AG08395 (cell line): ENCODE measurements around the gene ST3GAL4.
A peak's percentile ranks its signal among the peaks of the same experiment; 100 is the strongest.
"Not testable (repeated sequence)": the region's sequence is repeated elsewhere in the genome, so short reads cannot be mapped to it uniquely, and the experiment has no call there.

Experiments
- DNase-seq: peaks from one replicate; pipeline ENCODE4 v3.0.0; 2012; ENCODE audit warnings: mixed read lengths, low spot score

The ST3GAL4 gene

DNA sequence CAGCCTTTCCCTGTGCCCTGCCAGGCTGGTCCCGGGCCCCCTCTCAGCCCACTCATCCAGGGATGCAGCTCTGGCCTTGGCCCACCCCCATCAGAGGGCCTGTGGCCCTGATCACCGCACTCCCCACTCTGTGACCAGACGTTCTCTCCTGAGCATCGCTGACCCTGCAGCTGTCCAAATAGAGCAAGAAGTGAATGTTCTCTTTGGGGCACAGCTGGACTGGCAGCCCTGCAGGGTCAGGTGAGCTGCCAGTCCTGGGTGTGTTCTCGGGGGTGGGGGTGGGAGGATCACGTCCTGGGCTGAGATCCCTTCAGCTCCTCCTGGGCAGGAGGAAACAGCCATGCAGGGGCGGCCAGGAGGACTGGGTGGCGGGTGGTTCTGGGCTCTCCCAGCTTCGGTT, 9.2 kb downstream of the ST3GAL4 start:
- not testable (repeated sequence) for DNase-seq

DNA sequence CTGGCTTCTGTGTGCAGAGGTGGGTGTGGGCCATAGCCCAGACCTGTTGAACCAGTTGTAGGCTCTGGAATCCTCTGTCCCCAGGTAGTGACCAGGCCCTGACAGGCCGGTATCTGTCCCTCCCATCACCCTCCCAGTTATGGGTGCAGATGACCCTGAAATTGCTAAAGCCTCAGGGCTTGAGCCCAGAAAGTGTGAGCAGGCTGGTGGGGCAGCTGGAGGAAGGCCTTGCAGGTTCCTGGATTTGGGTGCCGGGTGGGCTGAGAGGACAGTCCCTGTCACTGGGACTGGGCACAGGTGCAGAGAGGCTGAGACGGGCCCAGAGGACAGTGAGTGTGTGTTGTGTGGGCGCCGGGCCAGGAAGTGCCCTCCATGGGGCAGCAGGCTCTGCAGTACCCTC, 10.0 kb downstream of the ST3GAL4 start:
- not testable (repeated sequence) for DNase-seq

DNA sequence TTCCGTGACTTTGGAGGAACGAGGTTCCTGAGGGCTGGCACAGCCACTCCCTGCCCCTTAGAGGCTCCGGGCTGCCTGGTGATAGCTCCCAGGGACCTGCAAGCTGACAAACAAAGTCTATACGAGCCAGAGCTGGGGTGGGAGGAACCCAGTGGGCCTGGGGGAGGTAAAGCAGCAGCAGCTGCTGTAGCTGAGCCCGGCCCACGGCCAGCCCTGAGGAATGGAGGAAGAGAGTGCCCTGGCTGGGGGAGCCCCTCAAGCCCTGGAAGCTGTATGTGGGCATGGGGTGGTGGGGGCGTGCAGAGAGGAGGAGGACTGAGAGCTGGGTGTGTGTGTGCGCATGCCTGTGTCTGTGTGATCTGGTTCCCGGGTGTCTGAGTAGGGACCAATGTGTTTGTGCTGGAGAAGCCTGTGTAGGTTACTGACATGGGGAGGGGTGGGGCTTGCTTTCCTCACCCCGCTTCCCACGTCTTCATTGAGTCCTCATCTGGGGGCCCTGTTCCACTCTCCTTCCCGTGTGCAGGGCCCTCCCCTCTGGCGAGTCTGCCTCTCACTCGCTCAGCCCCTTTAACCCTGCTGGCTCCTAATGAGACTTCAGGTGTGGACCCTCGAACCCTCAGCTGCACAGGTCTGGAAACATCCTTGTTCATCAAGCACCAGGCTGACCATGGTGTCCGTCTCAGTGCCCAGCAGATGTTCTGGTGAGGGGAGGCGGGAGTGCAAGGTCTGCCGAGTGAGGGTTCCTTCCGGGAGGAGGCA, 10.8 kb downstream of the ST3GAL4 start:
- no peak for DNase-seq

DNA sequence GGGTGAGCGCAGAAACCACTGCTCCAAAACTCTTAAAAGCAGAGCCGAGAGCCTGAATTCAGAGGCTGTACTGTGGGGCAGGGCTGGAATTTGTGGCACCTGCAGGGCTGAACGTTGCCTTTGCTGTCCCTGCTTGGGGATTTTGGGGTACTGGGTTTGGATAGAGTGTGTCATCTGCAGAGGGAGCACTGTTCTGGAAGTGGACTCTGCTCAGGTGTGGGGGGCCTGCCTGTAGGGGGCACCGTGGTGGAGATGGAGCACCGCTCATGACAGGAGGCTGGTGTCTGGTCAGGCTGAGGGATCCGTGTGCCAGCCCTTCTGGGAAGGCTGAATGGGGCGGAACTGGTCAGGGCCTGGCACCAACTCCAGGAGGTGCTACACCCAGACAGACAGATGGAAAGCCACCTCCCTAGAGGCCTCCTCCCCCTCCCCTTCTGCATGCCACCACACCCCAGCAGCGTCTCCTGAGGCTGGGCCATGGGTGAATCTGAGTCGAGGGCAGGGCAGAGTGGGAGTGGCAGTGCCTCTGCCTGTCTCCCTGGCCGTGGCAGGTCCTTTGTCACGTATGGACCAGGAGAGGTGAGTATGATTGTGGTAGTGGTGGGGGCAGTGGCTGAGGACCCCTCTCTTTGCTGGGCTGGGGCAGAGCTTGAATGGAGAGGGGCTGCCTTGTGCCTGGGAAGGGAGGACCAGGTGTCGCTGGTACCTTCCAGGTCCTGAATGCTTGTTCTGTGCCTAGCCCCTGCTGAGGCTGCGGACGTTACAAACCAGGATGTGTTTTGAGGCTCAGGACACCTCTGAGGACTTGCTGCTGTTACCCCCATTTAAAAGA, 11.6 kb downstream of the ST3GAL4 start:
- not testable (repeated sequence) for DNase-seq

DNA sequence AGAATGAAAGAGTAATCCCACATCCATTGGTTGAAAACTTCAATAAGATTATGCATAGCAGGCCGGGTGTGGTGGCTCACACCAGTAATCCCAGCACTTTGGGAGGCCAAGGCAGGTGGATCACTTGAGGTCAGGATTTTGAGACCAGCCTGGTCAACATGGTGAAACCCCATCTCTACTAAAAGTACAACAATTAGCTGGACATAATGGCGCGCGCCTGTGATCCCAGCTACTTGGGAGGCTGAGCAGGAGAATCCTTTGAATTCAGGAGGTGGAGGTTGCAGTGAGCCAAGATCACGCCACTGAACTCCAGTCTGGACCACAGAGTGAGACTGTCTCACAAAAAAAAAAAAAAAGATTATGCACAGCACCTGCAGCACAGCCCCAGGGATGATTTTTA, 12.3 kb downstream of the ST3GAL4 start:
- not testable (repeated sequence) for DNase-seq

DNA sequence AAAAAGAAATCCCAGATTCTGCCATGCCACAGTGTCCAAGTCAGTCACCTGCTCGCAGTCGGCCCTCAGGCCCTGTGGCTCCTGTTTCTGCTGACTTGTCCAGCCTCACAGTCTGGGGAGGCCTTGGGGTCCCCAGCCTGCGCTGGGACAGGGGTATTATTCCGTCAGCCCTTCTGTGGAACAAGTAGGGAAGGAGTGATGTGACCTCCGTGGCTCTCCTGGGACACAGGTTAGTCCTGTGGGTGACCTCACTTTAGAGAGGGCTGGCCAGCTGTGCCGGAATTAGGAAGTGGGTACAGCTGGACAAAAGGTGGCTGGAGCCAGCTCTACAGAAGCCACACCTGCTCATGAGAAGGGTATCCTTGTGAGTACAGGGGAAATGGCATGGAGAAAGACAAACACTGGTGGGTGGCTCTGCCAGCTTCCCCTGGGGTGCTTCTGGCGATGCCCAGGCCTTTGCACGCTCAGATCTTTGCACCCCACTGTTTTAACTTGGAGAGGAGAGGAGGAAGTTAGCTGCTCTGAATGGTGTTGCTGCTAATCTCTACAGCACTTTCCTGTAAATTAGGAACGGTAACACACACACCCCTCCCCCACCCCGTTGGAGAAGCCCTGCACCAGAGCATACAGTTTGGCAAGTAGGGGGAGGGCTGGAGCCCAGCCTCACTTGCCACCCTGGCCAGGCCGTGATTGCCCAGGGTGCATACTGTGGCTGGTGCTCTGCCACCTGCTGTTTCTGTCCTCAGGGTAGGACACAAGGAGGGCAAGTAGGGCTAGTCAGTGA, 13.0 kb downstream of the ST3GAL4 start:
- not testable (repeated sequence) for DNase-seq

DNA sequence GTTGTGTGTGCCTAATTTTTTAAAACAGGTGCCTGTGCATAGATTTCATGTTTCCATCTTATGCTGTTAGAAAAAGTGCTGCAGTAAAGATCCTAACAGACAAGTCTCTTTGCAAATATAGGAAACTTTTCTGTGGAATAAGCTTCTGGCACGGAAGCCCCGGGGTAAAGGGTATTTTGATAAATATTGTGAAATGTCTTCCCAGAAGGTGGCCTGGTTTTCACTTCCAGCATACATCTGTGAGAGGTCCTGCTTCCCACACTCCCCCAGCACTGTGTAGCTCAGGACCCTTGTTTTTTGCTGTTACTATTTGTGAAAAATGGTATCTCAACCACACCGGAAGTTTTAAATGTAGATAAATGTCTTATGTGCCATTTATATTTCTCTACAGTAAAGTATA, 14.5 kb downstream of the ST3GAL4 start:
- no peak for DNase-seq

DNA sequence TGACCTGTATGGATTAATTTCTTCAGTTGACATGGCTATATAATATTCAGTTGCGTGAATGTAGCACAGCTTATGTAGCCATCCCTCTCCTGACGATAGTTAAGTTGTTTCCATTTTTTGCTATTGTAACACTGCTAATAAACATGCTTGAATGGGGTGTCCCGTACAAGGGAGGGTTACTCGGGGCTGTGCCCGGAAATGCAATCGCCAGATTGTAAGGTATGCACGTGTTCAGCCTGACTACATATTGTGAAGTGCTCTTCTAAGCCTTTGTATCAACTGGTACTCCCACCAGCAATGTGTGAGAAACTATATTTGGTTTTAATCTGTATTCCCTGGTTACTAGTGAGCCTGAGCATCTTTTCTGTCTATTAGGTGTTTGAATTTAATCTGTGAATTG, 16.1 kb downstream of the ST3GAL4 start:
- no peak for DNase-seq

DNA sequence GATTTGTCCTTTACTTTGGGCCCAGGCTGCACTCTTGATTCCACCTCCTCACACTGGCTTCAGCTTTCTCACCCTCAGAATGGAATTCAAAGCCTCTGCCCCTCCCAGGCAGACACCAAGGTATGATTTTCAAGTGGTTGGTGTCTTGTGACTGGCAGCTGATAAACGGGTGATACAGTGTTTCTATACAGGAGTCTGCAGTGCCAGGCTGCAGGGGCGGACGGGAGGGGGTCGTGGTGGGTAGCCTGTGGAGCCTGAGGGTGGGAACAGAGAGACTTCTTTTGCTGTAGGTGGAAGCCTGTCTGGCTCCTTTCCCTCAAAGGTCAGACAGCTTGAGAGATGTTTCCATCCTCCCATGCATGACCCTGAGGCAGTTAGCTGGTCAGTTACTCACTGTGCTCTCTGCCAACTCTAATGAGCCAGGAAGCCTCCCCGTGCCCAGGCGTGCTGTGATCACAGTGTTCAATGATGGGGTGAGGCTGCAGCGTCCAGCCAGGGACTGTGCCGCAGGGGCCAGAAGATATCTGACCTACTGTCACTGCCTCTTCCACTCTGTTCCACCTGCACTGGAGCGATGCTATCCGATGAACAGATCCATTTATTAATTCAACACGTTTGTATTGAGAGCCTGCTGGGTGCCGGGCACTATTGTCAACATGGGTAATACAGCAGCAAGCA, 18.0 kb downstream of the ST3GAL4 start:
- not testable (repeated sequence) for DNase-seq

DNA sequence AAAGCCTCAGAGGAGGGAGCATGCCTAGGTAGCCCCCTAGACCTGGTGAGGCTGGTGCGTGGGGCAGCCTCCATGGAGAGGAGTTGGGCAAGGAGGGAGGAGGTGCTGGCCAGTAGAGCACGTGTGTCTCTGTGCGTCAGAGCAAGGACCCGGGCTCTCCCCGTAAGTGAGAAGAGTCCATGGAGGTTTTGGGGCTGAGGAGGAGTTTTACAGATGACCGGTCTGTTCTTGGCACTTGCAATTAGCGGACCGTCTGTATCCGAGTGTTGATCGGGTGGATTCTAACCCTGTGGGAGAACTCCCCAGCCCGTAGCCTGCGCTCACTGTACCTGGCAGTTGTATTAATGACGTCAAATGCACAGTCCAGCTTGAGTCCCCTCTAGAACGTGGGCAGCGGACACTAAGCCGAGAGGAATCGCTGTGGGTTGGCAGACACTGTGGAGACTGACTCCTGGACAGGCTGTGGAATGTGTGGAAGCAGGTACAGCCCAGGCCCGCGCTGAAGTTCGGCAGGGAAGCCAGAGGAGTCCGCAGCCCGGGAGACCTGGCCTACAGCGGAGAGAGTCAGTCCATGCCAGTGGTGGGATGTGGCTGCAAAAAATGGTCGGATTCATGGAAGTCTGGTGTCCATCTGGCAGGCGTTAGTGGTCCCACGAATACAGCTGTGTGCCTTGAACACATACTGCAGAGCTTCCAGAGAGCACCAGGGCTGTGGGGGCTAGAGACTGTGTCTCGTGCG, 19.2 kb downstream of the ST3GAL4 start:
- peak; percentile 14 for DNase-seq

DNA sequence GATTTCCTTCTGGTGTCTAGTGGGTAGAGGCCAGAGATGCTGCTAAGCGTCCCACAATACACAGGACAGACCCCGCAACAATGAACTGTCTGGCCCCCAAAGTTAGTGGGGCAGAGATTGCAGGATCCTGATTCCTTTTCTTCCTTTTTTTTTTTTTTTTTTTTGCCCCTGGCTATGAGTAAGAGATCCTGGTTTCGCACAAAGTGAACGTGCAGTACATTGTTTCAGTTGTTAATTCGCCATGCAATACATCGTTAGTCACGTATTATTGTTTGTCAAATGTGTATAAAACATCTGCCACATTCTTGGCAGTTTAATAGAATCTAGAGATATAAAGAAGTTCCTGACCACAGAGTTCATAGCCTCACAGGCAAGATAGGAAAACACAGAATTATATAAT, 20.2 kb downstream of the ST3GAL4 start:
- DNase-seq, result no peak

DNA sequence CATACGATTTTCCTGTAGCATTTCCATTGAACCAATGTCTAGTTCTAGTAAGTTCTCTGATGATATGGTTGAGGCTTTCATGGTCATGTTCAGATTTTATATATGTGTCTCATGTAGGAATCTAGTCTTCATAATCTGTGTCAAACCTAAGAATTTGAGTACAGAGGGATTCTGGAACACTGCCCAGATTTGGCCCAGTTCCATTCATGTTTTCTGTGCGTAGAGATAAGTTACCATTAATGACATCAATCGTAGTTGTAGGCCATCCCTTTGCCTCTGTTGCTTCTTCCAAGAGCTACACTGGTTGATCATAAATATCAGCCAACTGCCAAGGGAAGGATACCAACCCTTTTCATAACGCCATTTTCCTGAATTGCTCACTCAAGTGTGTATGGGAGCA, 23.3 kb downstream of the ST3GAL4 start:
- DNase-seq, result no peak

DNA sequence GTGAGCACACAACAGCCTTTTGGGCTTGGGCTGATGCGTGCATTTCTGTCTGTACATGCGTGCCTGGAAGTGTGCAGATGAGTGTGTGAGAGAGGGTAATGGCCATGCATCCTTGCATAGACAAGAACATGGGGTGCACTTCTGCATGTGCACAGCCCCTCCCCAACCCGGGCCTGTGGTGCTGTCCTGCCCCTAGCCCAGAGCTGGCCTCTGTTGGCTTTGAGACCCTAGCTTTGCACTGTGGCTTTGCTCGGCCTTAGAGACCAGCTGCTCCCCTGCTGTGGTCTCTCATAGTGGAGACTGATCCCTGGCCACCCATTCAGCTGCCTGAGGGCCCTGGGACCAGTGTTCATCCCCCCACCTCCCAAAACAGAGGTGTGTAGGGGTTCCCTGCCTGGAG, 25.4 kb downstream of the ST3GAL4 start:
- DNase-seq, result no peak

DNA sequence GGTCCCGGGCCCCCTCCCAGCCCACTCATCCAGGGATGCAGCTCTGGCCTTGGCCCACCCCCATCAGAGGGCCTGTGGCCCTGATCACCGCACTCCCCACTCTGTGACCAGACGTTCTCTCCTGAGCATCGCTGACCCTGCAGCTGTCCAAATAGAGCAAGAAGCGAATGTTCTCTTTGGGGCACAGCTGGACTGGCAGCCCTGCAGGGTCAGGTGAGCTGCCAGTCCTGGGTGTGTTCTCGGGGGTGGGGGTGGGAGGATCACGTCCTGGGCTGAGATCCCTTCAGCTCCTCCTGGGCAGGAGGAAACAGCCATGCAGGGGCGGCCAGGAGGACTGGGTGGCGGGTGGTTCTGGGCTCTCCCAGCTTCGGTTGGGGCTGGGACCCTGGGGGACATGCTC, 26.5 kb downstream of the ST3GAL4 start:
- DNase-seq, result not testable (repeated sequence)

DNA sequence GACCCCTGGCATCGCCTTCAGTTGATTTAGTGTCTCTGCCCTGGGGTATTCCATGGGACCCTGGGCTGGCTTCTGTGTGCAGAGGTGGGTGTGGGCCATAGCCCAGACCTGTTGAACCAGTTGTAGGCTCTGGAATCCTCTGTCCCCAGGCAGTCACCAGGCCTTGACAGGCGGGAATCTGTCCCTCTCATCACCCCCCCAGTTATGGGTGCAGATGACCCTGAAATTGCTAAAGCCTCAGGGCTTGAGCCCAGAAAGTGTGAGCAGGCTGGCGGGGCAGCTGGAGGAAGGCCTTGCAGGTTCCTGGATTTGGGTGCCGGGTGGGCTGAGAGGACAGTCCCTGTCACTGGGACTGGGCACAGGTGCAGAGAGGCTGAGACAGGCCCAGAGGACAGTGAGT, 27.2 kb downstream of the ST3GAL4 start:
- not testable (repeated sequence) for DNase-seq

DNA sequence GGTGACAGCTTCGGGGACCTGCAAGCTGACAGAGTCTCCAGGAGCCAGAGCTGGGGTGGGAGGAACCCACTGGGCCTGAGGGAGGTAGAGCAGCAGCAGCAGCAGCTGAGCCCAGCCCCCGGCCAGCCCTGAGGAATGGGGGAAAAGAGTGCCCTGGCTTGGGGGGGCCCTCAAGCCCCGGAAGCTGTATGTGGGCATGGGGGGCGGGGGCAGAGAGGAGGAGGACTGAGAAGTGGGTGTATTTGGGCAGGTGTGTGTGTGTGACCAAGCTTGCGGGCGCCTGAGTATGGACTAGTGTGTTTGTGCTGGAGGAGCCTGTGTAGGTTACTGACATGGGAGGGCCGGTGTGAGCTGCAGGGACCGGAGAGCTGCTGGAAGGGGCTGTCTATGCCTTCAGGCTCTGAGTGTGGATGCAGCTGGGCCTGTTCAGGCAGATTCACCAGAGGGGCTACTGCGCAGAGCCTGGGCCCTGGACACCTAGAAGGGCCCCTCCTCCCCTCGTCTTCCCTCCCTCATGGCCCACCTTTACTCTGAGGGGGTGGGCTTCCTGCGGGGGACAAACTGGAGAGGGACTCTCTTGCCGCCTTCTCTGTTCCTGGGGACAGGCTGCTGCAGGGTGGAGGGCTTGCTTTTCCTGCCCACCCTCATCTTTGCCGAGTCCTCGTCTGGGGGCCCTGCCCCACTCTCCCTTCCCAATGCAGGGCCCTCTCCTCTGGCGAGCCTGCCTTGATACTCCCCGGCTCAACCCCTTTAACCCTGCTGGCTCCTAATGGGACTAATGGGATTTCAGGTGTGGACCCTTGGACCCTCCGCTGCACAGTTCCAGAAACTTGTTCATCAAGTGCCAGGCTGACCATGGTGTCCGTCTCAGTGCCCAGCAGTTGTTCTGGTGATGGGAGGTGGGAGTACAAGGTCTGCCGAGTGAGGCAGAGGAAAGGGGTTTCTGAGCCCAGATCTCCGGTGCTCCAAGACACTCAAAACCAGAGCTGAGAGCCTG, 28.2 kb downstream of the ST3GAL4 start:
- no peak for DNase-seq

DNA sequence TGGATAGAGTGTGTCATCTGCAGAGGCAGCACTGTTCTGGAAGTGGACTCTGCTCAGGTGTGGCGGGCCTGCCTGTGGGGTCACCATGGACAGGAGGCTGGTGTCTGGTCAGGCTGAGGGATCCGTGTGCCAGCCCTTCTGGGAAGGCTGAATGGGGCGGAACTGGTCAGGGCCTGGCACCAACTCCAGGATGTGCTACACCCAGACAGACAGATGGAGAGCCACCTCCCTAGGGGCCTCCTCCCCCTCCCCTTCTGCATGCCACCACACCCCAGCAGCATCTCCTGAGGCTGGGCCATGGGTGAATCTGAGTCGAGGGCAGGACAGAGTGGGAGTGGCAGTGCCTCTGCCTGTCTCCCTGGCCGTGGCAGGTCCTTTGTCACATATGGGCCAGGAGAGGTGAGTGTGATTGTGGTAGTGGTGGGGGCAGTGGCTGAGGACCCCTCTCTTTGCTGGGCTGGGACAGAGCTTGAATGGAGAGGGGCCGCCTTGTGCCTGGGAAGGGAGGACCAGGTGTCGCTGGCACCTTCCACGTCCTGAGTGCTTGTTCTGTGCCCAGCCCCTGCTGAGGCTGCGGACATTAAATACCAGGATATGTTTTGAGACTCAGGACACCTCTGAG, 29.1 kb downstream of the ST3GAL4 start:
- no peak for DNase-seq

DNA sequence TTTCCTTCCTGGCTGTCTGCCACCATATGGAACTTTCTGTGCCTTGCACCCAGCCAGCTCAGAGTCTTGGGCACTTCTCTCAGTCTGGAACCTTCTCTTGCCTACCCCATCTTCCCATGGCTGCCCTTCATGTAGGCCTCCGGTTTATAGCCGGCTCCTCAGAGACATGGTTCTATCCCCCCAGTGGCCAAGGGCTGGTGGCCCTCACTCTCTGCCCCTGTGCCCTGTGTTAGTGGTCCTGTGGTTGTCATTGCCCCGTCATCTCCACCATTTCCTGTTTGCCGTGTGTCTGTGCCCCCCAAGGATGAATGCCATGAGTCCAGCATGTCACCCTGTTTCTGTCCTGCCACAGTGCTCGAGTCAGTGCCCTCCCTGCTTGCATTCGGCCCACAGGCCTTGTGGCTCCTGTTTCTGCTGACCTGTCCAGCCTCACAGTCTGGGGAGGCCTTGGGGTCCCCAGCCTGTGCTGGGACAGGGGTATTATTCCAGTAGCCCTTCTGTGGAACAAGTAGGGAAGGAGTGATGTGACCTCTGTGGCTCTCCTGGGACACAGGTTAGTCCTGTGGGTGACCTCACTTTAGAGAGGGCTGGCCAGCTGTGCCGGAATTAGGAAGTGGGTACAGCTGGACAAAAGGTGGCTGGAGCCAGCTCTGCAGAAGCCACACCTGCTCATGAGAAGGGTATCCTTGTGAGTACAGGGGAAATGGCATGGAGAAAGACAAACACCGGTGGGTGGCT, 30.7 kb downstream of the ST3GAL4 start:
- no peak for DNase-seq

DNA sequence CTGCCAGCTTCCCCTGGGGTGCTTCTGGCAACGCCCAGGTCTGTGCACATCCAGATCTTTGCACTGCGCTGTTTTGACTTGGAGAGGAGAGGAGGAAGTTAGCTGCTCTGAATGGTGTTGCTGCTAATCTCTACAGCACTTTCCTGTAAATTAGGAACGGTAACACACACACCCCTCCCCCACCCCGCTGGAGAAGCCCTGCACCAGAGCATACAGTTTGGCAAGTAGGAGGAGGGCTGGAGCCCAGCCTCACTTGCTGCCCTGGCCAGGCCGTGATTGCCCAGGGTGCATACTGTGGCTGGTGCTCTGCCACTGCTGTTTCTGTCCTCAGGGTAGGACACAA, 31.2 kb downstream of the ST3GAL4 start:
- DNase-seq, result not testable (repeated sequence)
